Esophagus muscularis mucosa (tissue), 4 donors: ENCODE measurements around the gene RHOBTB1.

Experiments
- EP300 ChIP-seq: sonication (generic); formaldehyde crosslinking; IDR thresholded peaks from one replicate; pipeline ENCODE4 v1.6.1; 2017; ENCODE audit warnings: antibody characterized with exemption
- POLR2A ChIP-seq: fragments of 450-650 bp; IDR thresholded peaks from one replicate; pipeline ENCODE4 v1.6.1; 2017; ENCODE audit warnings: antibody characterized with exemption, moderate library complexity, mild to moderate bottlenecking, low read depth
- POLR2AphosphoS5 ChIP-seq, 2 donors: sonication (generic); formaldehyde crosslinking; IDR thresholded peaks; one replicate each; pipeline ENCODE4 v1.6.1; 2017; ENCODE audit warnings: antibody characterized with exemption in 2 of 2
- TF ChIP-seq, protein P1 (sequence below), 3 experiments: fragments of 200-600 bp in 2 of 3; fragments of 450-650 bp in 1 of 3; sonication (generic) in 2 of 3; IDR thresholded peaks; one replicate each; pipeline ENCODE4 v1.5.1; 2017 to 2019; ENCODE audit warnings: antibody characterized with exemption in 3 of 3, mild to moderate bottlenecking in 2 of 3, moderate library complexity in 1 of 3

GRCh38 chr10:60862517-60862916 lies 81.5 kb downstream of the RHOBTB1 start:
- TF ChIP-seq, protein P1, sequence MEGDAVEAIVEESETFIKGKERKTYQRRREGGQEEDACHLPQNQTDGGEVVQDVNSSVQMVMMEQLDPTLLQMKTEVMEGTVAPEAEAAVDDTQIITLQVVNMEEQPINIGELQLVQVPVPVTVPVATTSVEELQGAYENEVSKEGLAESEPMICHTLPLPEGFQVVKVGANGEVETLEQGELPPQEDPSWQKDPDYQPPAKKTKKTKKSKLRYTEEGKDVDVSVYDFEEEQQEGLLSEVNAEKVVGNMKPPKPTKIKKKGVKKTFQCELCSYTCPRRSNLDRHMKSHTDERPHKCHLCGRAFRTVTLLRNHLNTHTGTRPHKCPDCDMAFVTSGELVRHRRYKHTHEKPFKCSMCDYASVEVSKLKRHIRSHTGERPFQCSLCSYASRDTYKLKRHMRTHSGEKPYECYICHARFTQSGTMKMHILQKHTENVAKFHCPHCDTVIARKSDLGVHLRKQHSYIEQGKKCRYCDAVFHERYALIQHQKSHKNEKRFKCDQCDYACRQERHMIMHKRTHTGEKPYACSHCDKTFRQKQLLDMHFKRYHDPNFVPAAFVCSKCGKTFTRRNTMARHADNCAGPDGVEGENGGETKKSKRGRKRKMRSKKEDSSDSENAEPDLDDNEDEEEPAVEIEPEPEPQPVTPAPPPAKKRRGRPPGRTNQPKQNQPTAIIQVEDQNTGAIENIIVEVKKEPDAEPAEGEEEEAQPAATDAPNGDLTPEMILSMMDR (IDR thresholded peaks at IDR 0.05): no peak
- TF ChIP-seq POLR2AphosphoS5 (IDR thresholded peaks at IDR 0.05): no peak
- TF ChIP-seq EP300: no peak
- no peak for TF ChIP-seq POLR2A
